ENCODE results near the gene CLIP3. TPM values are rescaled to one million over a fixed set of nuclear protein-coding genes. Genes with fewer than 3 reads are reported as not detected.

The CLIP3 gene
- total RNA-seq, 1 experiment from 2014 or later, result 9.2 TPM

DNA sequence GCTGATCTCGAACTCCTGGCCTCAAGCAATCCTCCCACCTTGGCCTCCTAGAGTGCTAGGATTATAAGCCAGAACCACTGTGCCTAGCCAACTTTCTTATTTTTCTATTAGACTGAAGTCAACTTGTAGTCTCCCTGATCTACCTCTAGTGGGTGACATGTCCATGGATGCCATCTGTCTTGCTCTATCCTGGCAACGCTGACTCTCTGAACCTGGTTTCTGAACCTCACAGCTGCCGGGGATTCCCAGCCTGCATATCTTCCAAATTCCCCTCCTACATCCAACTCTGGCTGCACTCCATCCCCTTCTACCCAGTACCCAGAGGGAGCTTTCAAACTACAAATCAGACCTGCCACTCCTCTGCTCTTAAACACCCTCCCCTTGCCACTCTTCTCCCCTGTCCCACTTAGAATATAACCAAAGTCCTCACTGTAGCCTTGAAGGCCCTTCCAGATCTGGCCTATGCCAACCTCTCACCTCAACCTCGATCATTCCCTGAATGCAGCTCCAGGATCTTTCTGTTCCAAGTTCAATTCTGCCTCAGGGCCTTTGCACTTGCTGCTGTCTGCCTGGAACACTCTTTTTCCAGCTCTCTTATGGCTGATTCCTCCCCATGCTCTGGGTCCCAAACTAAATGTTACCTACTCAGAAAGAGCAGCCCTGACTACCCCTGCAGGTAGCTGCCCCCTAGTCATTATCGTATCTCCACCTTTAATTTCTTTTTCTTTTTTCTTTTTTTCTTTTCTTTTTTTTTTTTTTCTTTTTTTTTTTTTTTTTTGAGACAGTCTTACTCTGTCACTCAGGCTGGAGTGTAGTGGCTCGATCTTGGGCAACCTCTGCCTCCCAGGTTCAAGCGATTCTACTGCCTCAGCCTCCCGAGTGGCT, 2.2 kb downstream of the CLIP3 start:
- DNase-seq (ENCODE audit: low spot score), result no peak
- H3K27me3 ChIP-seq (replicated peaks; ENCODE audit: insufficient read depth, low read depth, low read length, poor library complexity), result no peaks in the 10 kb centered on the region
- H3K4me3 ChIP-seq (ENCODE audit: low read depth, low read length, poor library complexity, severe bottlenecking), result no peak overlapping the region
- TF ChIP-seq, protein P1, sequence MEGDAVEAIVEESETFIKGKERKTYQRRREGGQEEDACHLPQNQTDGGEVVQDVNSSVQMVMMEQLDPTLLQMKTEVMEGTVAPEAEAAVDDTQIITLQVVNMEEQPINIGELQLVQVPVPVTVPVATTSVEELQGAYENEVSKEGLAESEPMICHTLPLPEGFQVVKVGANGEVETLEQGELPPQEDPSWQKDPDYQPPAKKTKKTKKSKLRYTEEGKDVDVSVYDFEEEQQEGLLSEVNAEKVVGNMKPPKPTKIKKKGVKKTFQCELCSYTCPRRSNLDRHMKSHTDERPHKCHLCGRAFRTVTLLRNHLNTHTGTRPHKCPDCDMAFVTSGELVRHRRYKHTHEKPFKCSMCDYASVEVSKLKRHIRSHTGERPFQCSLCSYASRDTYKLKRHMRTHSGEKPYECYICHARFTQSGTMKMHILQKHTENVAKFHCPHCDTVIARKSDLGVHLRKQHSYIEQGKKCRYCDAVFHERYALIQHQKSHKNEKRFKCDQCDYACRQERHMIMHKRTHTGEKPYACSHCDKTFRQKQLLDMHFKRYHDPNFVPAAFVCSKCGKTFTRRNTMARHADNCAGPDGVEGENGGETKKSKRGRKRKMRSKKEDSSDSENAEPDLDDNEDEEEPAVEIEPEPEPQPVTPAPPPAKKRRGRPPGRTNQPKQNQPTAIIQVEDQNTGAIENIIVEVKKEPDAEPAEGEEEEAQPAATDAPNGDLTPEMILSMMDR (conservative IDR thresholded peaks at IDR 0.05; ENCODE audit: low read depth, low read length), result 0 out of 2 replicates have a peak, but pooled peaks have one; percentile 15
- TF ChIP-seq EZH2 (IDR thresholded peaks at IDR 0.05; ENCODE audit: borderline replicate concordance, low read depth, low read length, poor library complexity, severe bottlenecking), result no peak
- intact Hi-C loops (cut with micrococcal nuclease; ENCODE audit: unreplicated experiment), result no loop called here
- H3K36me3 ChIP-seq (ENCODE audit: insufficient read depth, low read length, poor library complexity, severe bottlenecking), result no peaks in the 10 kb centered on the region
- no peak overlapping the region for H3K27ac ChIP-seq (ENCODE audit: low read depth, low read length, poor library complexity, severe bottlenecking)
- H3K9me3 ChIP-seq (ENCODE audit: low read depth, low read length, poor library complexity, severe bottlenecking), result no peaks in the 10 kb centered on the region
- ChIA-PET POLR2A (ENCODE audit: low non-redundant PET) (no interaction called here), CTCF (no interaction called here)
- no peaks in the 10 kb centered on the region for H3K4me1 ChIP-seq (ENCODE audit: insufficient read depth, low read length, poor library complexity, severe bottlenecking)
- no TSS peak for BruUV-seq (replicated peaks)

- no peak overlapping the region for H3K4me3 ChIP-seq (ENCODE audit: low read depth, low read length, poor library complexity, severe bottlenecking)
- DNase-seq (ENCODE audit: low spot score), result no peak
- TF ChIP-seq, protein P1 (conservative IDR thresholded peaks at IDR 0.05; ENCODE audit: low read depth, low read length), result no peak
- no peak for TF ChIP-seq EZH2 (IDR thresholded peaks at IDR 0.05; ENCODE audit: borderline replicate concordance, low read depth, low read length, poor library complexity, severe bottlenecking)
- CTCF ChIA-PET, result no interaction called here
- POLR2A ChIA-PET (ENCODE audit: low non-redundant PET), result no interaction called here
- no peak overlapping the region for H3K27ac ChIP-seq (ENCODE audit: low read depth, low read length, poor library complexity, severe bottlenecking)
- no peaks in the 10 kb centered on the region for H3K36me3 ChIP-seq (ENCODE audit: insufficient read depth, low read length, poor library complexity, severe bottlenecking)
- H3K27me3 ChIP-seq (replicated peaks; ENCODE audit: insufficient read depth, low read depth, low read length, poor library complexity), result no peaks in the 10 kb centered on the region
- intact Hi-C loops (cut with micrococcal nuclease; ENCODE audit: unreplicated experiment), result no loop called here
- H3K9me3 ChIP-seq (ENCODE audit: low read depth, low read length, poor library complexity, severe bottlenecking), result no peaks in the 10 kb centered on the region
- no TSS peak for BruUV-seq (replicated peaks)
- no peaks in the 10 kb centered on the region for H3K4me1 ChIP-seq (ENCODE audit: insufficient read depth, low read length, poor library complexity, severe bottlenecking)
Observed at GRCh38 chr19:36028313-36029041, 4.2 kb downstream of the CLIP3 start.

GRCh38 chr19:36027696-36028095, 5.0 kb downstream of the CLIP3 start:
- Histone ChIP-seq H3K4me1 (ENCODE audit: insufficient read depth, low read length, poor library complexity, severe bottlenecking) (no peaks in the 10 kb centered on the region), H3K27ac (ENCODE audit: low read depth, low read length, poor library complexity, severe bottlenecking) (no peak overlapping the region), H3K27me3 (replicated peaks; ENCODE audit: insufficient read depth, low read depth, low read length, poor library complexity) (no peaks in the 10 kb centered on the region), H3K4me3 (ENCODE audit: low read depth, low read length, poor library complexity, severe bottlenecking) (no peak overlapping the region), H3K36me3 (ENCODE audit: insufficient read depth, low read length, poor library complexity, severe bottlenecking) (no peaks in the 10 kb centered on the region), H3K9me3 (ENCODE audit: low read depth, low read length, poor library complexity, severe bottlenecking) (no peaks in the 10 kb centered on the region)
- intact Hi-C loops (cut with micrococcal nuclease; ENCODE audit: unreplicated experiment), result no loop called here
- POLR2A ChIA-PET (ENCODE audit: low non-redundant PET), result no interaction called here
- BruUV-seq (replicated peaks), result no TSS peak
- no peak for DNase-seq (ENCODE audit: low spot score)
- CTCF ChIA-PET, result no interaction called here
- no peak for TF ChIP-seq EZH2 (IDR thresholded peaks at IDR 0.05; ENCODE audit: borderline replicate concordance, low read depth, low read length, poor library complexity, severe bottlenecking)
- TF ChIP-seq, protein P1 (conservative IDR thresholded peaks at IDR 0.05; ENCODE audit: low read depth, low read length), result no peak

Measured in A673 (cell line).